NOMO-1 (cell line): ENCODE measurements around the gene ANKRD10.
A peak's percentile ranks its signal among the peaks of the same experiment; 100 is the strongest.
"Not testable (repeated sequence)": the region's sequence is repeated elsewhere in the genome, so short reads cannot be mapped to it uniquely, and the experiment has no call there.

Experiments
- DNase-seq, 2 experiments: peaks; one replicate each; lab custom pipeline; 2025; ENCODE audit not compliant: unreplicated experiment in 2 of 2; lab: John Stamatoyannopoulos, UW

Gene ANKRD10

GRCh38 chr13:110869805-110870706 is 44.8 kb downstream of the ANKRD10 start:
- peak; percentile 68 to 69 for DNase-seq

GRCh38 chr13:110869231-110869804 is 45.6 kb downstream of the ANKRD10 start:
- DNase-seq, result no peak

GRCh38 chr13:110868720-110869119 is 46.1 kb downstream of the ANKRD10 start:
- no peak for DNase-seq

GRCh38 chr13:110867380-110867779 is 47.5 kb downstream of the ANKRD10 start:
- no peak for DNase-seq

GRCh38 chr13:110866491-110867170 is 48.2 kb downstream of the ANKRD10 start:
- no peak for DNase-seq

- DNase-seq, result no peak
These were observed 51.2 kb downstream of the ANKRD10 start for GRCh38 chr13:110863685-110864084.

- no peak for DNase-seq
These were observed 53.9 kb downstream of the ANKRD10 start for GRCh38 chr13:110860983-110861382.

- no peak for DNase-seq
These were observed 57.7 kb downstream of the ANKRD10 start for GRCh38 chr13:110856942-110857835.

- DNase-seq, result no peak
These were observed 59.5 kb downstream of the ANKRD10 start for GRCh38 chr13:110855363-110855762.

- DNase-seq, result no peak
These were observed 60.0 kb downstream of the ANKRD10 start for GRCh38 chr13:110854866-110855265.

GRCh38 chr13:110853235-110853721 is 61.6 kb downstream of the ANKRD10 start:
- no peak for DNase-seq

GRCh38 chr13:110850840-110851239 is 64.0 kb downstream of the ANKRD10 start:
- no peak for DNase-seq

- no peak for DNase-seq
These were observed 64.9 kb downstream of the ANKRD10 start for GRCh38 chr13:110850006-110850405.

- DNase-seq, result no peak
These were observed 69.3 kb downstream of the ANKRD10 start for GRCh38 chr13:110845520-110845919.

- DNase-seq, result no peak
These were observed 73.0 kb downstream of the ANKRD10 start for GRCh38 chr13:110841846-110842245.

- DNase-seq, result no peak
These were observed 73.5 kb downstream of the ANKRD10 start for GRCh38 chr13:110841406-110841805.

GRCh38 chr13:110838867-110839538 is 75.9 kb downstream of the ANKRD10 start:
- no peak for DNase-seq

GRCh38 chr13:110838116-110838515 is 76.8 kb downstream of the ANKRD10 start:
- DNase-seq, result no peak

- not testable (repeated sequence) for DNase-seq
These were observed 77.3 kb downstream of the ANKRD10 start for GRCh38 chr13:110837397-110838061.

GRCh38 chr13:110836605-110836903 is 78.3 kb downstream of the ANKRD10 start:
- no peak for DNase-seq
